ENCODE measurements around the gene CDK18.

DNA sequence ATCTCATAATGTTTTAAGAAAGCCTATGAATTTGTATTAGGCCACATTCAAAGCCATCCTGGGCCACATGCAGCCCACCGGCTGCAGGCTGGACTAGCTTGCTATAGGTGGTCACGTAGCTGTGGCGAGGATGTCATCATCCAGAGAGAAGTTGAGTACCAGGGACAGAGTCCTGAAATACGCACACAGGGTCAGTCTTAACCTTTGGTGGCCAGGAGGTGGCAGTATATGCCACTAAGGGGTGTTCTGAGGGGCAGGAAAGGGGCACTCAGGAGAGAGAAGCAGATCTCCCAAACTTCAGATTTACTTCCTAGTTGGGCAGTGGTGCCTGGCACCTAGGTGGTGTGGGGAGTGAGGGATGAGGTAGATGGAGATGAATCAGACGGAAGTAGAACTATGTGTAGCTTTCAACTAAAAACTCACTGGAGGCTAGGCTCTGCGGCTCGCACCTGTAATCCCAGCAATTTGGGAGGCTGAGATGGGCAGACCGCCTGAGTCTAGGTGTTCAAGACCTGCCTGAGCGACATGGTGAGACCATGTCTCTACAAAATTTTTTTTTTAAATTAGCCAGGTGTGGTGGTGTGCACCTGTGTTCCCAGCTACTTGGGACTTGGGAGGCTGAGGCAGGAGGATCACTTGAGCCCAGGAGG is 16.3 kb upstream of the CDK18 start:
- TF ChIP-seq EZH2phosphoT487 (IDR thresholded peaks at IDR 0.05; ENCODE audit: insufficient read depth, low read depth) (no peak), EZH2 (IDR thresholded peaks at IDR 0.05; ENCODE audit: insufficient read depth, poor library complexity, severe bottlenecking) (no peak)

Measured in GM23248 (cell line).